GM23248 (cell line): ENCODE measurements around the gene CSTB.

Experiments
- EZH2 ChIP-seq: fragments of 200-600 bp; sonication (generic); IDR thresholded peaks from 2 replicates; pipeline ENCODE4 v1.6.1; 2018; ENCODE audit warnings: antibody characterized with exemption, mild to moderate bottlenecking; ENCODE audit not compliant: insufficient read depth, poor library complexity, severe bottlenecking
- EZH2phosphoT487 ChIP-seq: fragments of 200-600 bp; sonication (generic); IDR thresholded peaks from 2 replicates; pipeline ENCODE4 v1.6.1; 2018; ENCODE audit warnings: antibody characterized with exemption, moderate library complexity, mild to moderate bottlenecking, low read depth; ENCODE audit not compliant: insufficient read depth

DNA sequence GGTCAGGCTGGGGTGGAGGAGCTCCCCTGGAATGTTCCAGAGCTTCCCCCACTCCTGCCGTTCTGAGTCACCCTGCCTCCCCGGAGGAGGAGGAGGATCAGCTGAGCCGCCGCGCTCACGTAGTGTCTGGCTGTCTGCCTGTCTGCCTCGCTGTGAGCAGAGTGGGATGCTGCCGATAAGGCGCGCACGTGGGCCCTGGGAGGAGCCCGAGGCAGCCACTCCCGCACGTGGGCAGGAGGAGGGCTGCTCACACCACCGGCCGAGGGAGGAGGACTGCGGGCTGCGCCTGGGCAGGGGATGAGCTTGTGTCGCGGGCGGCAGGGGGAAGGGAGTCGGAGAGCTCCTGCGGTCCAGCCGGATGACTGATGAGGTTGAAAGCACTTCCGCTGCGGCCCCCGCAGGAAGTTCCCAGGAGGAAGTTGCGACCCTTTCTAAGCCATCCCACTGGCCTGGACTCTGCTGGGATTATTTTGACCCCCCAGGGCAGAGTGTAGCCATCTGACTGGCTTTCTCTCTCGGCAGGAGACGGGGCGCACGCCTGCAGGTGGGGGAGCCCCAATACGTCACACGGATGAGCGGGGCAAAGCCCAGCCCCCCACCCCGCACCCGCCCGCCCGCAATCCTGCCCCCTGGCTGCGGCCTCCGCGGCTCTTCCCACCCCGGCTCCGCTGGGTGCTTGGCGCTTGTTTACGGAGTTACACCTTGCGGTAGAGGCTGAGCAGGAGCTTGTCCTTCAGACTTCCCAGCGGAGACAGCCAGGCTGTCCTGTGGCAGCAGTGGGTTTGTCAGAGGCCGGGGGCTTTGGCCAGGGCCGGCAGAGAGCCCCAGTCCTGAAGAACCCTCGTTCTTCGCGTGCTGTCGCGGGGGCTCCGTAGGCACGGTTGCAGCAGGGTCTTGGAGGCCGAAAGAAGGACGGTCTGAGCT, 47.4 kb downstream of the CSTB start:
- TF ChIP-seq EZH2 (no peak), EZH2phosphoT487 (no peak)
